GM19467 (cell line): ENCODE measurements around the gene GJD2.

ENCODE experiments used
- ATAC-seq: cut with Tn5 transposase; IDR thresholded peaks from one replicate; pipeline ENCODE4 v1.9.1; 2021; ENCODE audit warnings: mild to moderate bottlenecking, moderate library complexity; ENCODE audit not compliant: unreplicated experiment

GJD2 gene

DNA sequence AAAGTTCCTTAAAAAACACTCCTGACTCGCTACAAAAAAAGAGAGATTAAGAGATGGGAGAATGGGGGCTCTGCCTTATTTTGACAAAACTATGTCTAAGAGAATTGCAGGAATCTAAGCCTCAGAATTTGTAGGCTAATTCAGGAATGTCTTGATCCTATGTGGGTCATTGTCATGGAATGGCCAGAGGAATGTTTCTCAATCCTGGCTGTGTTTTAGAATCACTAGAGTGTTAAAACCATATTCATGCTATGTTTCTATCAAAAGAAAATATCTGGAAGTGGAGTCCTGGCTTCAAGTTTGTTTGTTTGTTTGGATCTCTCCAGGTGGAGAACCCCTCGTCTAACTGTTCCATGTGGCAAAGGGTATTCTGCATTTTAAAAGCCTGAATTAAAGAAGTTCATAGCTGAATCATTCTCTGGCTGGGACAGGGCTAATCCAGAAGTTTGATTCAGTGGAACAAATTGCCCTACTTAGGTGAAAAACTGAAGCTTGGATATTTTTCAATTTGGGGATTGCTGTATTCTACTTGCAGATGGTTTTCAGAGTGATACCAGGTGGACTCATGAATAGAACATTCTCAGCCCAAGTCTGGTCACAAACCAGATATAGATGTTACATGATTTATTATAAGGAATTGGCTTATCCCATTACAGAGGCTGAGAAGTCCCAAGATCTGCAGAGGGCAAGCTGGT, 28.2 kb downstream of the GJD2 start:
- no peak for ATAC-seq

DNA sequence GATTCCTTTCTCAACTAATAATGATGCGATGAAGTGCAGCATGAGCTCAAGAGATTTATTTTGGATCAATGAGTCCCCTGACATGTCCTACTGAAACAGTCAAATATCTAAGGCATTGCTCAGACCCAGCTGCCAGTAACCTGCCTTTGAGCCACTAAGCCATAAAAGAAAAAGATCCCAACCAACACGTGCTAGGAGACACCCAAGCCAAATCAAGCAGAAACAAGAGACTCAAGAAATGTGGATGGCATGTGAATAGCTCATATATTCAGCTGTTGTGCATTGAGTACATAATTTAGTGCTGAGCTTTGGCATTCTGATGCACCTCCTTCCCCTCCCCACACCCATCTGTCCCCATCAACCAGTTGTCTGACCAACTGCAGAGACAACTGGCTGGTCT, 29.2 kb downstream of the GJD2 start:
- no peak for ATAC-seq

DNA sequence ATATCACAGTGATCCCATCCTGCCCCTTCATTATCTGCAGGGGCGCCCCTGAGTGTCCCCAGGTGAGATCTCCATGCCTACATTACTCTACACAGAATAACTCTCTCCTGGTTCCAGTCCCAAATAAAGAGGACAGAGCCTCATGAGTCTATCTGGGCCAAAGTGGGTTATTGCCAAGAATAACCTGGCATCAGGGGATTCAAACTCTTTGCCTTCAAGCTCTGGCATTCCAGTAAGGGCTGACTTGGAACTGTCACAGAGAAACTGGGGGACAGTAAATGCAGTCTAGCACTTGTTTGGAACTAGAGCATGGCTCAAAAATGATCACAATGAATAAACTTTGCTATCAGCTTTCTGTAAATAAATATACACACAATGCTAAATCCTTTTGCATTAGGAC, 30.3 kb downstream of the GJD2 start:
- no peak for ATAC-seq

DNA sequence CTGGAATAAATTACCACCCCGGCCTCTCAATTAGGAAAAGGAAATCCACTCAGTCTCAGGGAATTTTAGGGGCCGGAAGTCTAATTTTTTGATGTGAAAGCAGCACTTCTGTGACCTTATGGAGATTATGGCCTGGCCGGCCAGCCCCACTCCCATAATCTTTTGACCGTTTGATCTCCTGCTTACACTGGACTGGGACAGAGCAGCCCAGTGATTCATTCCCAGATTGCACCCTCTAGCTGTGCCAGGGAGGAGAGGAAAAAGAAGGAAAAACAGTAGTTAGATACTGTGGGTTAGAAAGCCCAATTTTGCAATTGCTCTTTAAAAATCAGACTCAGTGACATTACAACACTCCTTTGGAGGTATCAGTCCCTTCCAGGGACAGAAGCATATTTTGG, 32.4 kb downstream of the GJD2 start:
- no peak for ATAC-seq

DNA sequence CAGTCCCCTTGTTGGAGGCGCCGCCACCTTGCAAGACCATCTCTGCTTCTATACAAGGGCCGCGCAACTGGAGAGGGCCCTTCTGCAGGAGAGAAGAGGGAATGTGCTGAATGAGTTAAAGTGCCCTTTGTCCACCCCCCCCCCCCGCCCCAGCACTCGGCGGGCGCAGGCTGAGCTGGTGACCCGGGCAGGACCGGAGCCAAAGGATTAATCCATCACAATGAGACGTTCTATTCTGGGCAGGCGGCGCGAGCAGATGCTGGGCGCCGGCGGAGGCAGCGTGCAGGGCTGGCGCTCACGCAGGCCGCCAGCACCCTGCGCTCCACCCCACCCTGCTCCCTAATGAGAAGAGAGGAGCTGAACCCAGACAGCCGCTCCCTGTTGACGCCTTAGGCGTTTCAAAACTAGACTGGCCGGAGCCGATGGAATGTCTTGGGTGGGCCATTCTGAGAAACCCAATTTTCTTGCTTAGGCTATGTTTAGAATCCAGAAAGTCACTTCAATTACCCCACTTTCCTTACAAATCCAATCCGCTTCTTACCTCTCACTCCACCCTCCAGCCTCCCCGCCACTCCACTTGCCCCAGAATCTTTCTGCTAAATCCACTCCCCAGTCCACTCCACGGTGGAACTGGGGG, 32.9 kb downstream of the GJD2 start:
- ATAC-seq: no peak

DNA sequence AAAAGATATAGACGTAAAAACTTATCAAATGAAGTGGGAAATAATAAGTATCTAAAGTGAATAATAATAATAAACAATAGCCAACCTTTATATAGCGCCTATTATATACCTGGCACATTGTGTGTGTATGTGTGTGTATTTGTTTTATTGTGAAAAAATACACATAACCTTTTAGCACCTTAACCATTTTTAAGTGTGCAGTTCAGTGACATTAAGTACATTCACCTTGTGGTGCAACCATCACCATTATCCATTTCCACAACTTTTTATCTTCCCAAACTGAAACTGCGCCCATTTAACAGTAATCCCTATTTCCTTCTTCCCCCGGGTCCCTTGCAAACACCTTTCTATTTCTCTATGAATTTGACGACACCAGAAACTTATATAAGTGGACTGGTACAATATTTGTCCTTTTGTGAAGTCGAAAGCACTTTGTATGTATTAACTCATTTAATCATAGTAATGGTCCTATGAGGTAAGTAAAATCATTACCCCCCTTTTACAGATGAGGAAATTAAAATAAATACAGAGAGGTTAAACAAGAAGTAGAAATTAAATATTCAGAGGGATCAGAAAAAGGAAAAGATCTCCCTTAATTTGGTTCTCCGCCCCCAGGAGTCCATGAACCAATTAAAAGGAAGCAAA, 33.5 kb downstream of the GJD2 start:
- no peak for ATAC-seq

DNA sequence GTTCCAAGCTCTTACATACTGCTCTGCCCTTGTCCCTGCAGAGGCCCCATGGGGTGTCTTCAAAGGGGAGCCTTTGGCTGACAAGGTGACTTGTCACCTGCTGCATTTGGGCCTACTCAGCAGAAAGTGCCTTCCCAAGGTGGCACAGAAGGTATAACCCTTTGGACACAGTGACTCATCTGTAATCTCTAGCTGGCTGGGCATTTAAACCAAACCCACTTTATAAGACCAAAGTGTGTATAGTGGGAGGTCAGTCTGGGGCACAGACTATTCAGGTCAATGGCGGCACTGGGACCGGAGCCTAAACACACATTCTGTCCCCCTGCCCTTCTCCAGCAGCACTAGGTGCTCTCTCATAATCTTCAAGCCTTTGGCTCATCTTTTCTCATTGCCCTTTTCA, 35.1 kb downstream of the GJD2 start:
- ATAC-seq: no peak

DNA sequence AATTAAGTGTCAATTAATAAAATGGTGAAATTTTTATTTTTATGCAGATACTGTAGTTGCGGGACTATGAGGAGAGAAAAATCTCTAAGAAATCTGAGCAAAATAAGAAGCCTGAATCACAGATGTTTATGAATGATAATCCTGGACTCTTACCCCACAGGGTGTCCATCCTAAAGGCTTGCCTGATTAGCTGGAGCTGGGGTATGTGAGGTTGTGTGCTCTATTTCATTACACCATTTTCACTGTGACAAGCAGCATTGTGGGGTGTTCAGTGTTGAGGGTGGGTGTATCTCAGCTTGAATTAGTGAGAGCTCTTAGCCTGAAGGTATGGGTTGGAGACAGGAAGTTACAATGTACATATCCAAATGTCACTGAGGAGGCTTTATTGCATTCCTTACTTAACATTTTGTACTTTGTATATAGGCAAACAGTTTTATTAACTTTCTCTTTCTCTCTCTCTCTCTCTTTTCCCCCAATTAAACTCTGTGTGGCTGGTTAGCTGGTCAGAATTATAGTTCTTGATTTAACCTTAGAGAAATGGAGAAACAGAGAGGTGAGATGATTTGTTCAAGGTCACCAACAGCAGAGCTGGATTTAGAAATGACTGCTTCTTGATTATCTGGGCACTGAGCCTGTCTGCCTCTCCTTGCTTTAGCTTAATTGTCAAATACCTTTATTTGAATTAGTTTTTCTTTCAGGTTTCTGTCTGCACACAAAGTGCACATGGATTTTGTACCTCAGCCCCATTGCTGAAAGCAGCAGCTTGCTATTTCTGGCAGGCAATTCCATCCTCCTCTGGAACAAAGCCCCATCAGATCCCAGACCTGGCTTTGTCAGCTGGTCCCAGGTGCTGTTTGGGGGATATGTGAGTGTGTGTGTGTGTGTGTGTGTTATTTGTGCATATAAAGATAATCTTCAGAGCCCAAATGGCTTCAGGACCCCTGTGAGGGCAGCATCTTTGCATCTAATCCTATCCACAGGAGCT, 35.8 kb downstream of the GJD2 start:
- ATAC-seq: no peak

DNA sequence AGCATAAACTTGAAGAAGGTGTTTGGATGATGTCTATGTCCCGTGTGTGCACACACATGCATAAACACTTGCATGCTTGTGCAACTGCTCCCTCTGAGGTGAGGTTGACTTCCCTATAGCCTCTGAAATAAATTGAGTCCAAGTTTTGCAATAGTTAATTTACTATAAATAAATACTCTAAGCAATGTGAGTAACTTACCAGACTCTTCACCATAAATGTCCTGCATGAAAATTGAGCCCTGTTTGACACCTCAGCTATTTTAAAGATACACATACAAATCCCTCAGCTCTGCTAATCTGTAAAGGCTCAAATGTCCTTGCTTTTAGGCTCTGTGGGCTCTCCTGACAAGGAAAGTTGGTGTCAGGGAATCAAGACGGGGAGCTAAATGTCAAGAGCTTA, 37.1 kb downstream of the GJD2 start:
- no peak for ATAC-seq

DNA sequence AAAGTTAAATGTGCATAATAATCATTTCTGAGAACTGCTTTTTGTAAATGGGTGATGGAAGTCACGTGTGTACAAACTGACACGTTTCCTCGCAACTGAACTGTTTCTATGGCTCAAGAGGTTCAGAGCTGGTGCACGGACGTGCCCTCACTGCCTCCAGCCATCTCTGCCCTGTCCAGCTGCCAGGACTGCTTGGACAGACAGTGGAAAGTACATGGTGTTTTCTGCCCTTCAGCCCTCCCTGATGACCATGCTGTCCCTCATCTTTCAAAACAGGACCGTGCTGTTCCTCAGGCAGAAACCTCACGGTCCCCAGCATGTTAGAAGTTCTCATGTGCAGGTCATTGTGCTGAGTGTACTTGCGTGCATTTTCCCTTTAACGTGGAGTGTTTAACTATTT, 38.7 kb downstream of the GJD2 start:
- ATAC-seq: no peak

DNA sequence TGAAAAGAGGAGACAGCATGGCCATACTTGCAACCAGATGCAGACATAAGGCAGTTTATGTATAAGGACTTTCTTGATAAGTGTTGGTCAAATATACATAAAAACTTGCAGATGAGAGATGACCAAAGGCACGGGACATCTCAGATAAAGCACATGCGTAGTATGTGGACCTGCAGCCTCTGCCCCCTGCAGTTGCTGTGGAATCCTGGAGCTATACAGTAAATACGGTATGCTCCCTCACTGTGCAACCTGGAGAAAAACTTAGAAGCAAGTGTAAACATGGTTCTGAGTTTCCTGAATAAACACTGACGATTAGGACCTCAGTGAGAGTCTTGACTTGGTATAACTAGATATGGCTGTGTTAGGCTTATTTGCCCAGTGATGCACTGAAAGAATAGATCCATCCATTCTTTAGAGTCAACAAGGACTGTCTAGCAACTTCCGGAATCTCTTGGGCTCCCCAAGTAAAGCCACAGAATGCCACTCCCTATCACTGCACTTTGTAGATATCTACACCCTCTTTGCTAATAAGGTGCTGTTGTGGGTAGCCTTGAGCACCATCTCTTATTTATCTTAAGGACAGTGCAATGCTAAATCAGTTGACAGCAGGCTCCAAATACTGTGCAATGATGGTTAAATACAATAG, 40.2 kb downstream of the GJD2 start:
- no peak for ATAC-seq

DNA sequence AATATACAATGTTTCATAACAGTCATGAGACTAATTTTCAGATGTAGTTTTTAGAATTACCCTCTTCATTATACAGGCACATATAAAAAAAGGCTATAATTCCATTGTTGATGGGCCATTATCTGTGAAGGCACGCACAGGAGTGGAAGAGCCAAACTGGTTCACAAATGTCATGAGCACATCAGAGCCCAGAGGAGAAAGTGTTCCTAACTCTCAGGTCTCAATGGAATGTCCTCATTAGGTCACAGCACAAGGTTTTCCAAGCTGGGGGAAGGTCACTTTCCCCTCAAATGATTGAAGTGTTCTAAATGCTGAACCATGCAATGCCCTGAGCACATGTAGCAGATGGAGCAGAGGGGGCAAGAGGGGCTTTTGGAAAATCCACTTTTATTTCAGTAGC, 41.2 kb downstream of the GJD2 start:
- ATAC-seq: no peak

DNA sequence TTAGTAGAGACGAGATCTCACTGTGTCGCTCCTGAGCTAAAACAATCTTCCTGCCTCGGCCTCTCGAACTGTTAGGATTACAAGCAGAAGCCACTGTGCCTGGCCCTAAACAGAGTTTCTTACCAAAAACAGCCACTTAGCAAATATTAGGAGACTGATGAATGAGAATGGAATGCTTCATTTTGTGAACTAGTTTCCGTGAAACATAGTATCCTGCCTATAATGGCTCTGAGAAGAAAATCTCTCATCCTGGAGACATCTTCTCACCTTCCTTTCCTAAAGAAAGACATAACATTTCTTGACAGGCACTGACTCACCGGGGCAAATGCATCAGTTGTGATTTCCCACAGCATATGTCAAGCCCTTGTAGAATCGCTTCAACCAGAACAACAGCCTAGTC, 44.9 kb downstream of the GJD2 start:
- ATAC-seq: no peak

DNA sequence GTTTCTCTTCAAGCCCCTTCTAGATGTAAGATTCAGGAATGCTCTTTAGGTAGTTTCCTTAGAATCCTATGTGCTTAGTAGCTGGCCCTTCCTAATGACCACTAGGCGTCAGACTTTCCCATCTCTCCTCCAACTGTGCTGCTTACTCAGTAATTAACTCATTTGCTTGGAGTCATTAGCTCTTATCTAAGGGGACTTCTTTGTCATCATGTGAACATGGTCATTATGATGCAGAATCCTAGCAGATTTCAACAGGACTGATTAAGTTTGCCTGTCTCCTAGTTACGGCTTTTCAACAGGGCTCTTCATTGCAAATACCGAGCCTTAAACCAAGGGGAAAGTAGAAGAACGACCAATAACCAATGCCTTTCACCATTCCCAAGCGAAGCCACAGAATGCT, 46.4 kb downstream of the GJD2 start:
- ATAC-seq: no peak

DNA sequence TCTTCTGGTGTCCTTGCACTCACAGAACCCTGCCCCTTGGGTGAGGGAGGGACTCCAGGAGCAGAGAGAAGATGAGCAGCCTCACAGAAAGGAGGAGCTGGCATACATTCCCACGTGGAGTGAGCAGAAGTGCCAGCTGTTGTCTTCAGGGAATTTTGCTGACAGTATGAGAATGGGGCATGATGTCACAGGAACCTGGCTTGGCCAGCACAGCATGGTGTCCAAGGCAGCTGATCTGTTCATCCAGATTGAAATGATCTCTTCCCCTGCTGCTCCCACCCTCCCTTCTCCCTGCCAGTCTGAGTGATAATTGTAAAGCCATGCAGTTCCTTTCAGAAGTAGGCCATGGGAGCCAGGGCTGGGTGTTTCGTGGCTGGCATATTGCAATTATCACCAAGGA, 53.3 kb downstream of the GJD2 start:
- no peak for ATAC-seq
